H54 (cell line): ENCODE measurements around the gene SUPT3H.

Experiments
- DNase-seq: peaks from one replicate; pipeline ENCODE4 v3.0.0; 2011; ENCODE audit warnings: low spot score, mixed read lengths; ENCODE audit not compliant: insufficient read length
- FAIRE-seq: peaks from 3 replicates; lab custom pipeline; 2011; peaks lifted over from hg19 to GRCh38; lab: Jason Lieb, UNC
- POLR2A ChIP-seq: IDR thresholded peaks from 2 replicates; pipeline ENCODE4 v1.6.1; 2011; ENCODE audit warnings: low read depth, mild to moderate bottlenecking, low read length

Gene SUPT3H

DNA sequence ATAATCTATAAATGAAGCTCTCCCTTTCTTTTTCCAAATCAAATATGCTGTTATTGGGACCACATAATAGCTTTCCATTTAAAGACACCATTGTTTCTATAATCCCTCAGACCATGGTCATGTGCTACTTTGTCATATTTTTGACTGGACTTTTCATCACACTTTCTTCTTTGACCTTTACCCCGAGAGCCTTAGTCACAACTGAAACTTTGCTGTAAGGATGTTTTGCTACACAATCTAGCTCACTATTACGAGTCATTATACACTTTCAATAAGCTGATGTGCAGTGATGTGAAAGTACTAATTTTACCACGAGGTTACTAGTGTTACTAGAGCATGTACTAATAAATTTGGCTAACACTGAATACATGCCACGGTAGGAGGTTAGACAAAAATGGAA is 416.8 kb downstream of the SUPT3H start:
- no peak for DNase-seq
- no peak for TF ChIP-seq POLR2A
- peak; percentile 95 for FAIRE-seq

DNA sequence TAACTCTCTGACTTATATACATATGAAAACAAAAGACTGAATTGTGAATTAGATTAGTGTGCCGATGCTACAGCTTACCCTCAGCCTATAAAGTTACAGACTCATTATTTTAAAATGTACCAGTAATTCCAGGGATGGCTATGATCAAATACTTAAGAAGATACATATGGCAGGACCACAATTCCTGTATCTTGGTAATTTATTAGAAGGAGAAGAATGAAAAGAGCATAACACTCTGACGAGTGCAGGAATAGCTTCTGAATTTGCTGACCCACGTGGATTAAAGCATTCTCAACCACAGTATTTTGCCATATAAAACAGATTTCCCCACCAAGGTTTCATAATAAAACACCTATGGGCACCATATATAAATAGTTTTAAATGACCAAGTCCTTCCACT is 418.1 kb downstream of the SUPT3H start:
- no peak for TF ChIP-seq POLR2A
- no peak for DNase-seq
- no peak for FAIRE-seq

DNA sequence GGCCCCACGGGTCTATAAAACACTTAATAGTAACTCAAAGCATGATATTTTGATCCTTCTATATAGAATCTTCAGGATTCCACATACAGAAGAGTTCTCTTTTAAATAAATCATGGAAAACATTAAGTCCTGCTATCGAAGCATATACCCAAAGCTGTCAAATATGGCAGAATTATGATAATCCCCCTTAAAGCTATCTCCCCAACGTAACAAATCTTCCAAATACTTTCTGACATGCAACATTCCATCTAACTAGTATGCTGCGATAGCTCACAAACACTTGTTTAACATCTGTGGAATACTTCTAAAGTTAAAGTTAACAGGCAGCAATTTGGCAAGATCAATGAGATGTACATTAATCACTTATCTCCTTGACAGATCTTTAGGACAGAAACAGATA is 420.6 kb downstream of the SUPT3H start:
- TF ChIP-seq POLR2A: no peak
- DNase-seq: no peak
- FAIRE-seq: no peak

DNA sequence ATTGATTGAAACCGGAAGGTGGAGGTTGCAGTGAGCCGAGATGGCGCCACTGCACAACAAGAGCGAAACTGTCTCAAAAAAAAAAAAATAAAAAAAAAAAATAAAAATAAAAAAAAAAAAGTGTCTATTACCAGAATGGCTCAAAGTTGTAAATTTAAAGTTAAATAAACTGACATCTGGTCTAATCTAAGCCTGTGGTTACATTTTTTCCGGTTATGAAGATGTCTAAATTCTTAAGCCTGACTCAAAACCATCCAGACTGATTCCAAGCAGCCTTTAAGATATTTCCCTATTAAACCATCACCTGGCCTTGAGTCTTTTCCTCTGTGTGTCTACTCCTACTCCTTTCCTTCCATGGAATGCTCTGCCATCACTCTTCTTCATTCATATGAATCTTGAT is 421.3 kb downstream of the SUPT3H start:
- FAIRE-seq (no peak), DNase-seq (no peak)
- TF ChIP-seq POLR2A: no peak

DNA sequence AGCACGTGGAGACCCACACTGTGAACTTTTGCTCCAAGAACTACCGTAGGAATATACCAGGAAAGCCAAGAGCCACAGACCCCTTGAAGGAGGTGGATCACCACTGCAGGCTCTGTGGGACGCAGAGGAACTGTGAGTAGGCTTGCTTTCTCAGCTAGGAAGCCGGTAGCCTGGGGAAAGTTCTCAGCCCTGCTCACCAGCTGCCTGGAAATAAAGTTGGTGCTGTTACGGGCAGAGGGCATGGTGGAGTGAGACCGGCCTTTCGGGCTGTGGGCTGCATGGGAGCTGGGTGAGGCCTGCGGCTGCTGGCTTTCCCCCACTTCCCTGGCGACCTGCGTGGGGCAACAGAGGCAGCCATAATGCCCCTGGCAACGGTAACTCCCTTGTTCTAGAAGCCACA is 422.6 kb downstream of the SUPT3H start:
- no peak for TF ChIP-seq POLR2A
- no peak for DNase-seq
- FAIRE-seq: no peak

DNA sequence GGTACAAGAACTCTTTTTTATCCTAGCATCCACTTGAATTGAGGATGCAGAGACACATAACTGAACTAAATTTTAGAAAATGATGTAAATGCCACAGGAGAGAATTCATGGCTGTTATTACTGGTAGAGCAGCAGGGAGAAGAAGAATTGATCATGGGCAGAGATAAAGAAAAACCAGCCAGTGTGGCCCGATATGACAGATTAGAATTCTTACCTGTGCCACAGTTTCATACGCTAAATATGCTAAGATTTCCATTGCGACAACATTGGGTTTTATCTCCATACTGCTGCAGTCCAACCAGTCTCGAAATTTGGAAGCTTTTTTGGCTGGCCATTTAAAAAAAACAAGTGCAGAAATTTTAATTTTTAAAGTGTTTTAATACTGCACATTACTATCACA is 423.5 kb downstream of the SUPT3H start:
- TF ChIP-seq POLR2A: no peak
- FAIRE-seq (no peak), DNase-seq (no peak)

DNA sequence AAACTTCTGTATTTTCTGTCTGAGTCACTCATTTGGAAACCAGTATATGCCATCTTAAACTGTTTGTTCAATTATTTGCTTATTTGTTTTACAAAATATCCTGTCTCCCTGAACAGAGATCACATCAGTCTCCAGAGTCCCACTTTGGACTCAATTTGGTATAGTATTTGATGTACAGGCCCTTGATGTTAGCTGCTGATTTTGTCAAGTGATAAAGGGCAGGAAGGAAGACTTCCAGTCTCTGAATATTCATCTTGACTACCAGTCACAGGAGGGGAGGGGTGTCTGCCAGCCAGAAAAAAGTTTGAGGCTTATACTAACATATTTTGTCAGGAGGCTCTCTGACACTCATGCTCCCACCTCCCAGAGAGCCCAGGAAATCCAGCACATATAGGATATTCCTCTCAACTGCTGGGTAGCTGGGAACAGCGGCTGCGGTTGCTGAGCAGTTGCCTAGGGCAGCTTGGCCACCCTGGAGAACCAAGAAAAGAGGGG is 426.4 kb downstream of the SUPT3H start:
- no peak for TF ChIP-seq POLR2A
- FAIRE-seq: no peak
- no peak for DNase-seq

DNA sequence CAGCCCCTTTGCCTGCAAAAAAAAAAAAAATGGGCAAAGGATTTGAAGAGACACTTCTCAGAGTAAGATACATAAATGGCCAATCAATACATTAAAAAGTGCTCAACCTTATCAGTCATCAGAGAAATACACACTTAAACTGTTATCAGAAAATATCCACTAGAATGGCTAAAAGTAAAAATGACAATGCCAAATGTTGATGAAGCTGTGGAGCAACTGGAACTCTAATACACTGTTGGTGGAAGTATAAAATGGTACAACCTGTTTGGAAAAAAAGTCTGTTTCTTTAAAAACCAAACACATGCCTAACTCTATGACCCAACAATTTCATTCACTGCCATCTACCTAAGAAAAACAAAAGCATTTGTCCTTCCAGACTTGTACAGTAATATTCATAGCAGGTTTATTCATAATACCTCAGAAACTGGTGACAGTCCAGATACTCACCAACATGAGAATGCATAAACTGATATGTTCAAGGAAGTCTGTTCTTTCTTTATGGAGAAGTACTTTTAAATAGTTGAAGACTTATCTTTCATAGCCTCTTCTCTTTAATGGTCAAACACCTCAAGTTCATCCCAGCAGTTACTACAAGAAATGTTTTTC is 428.0 kb downstream of the SUPT3H start:
- no peak for DNase-seq
- TF ChIP-seq POLR2A: no peak
- FAIRE-seq: no peak

DNA sequence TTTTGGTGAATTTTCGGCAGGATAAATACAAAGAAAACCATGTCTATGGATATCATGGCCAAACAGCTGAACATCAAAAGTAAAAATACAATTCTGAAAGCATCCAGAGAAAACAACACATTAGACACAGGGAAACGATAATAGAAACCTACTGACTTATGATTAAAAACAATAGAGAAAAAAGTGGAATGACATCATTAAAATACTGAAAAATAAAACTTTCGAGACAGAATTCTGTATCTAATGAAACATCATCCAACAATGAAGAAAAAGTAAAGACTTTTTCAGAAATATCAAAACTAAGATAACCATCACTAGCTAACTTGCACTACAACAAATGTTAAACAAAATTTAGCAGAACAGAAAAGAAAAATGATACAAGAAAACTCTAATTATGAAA is 434.2 kb downstream of the SUPT3H start:
- no peak for FAIRE-seq
- no peak for TF ChIP-seq POLR2A

DNA sequence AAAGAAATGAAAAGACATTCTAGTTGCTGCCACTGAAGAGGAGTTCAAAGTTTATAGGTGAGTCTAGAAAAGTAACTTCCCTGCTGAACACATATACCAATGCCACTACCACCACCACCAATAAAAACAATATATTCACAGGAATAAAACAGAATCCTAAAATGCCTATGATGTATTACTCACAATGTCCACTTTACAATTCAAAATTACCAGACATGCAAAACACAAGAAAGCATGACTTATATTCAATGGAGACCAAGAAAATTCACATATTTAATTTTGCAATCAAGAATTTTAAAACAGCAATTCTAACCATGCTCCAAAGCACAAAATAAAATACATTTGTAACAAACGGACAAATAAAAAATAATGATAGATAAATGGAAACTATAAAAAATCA is 434.9 kb downstream of the SUPT3H start:
- no peak for TF ChIP-seq POLR2A
- DNase-seq (no peak), FAIRE-seq (no peak)

More for the DNA sequence above, 434.2 kb downstream of the SUPT3H start:
- no peak for DNase-seq

DNA sequence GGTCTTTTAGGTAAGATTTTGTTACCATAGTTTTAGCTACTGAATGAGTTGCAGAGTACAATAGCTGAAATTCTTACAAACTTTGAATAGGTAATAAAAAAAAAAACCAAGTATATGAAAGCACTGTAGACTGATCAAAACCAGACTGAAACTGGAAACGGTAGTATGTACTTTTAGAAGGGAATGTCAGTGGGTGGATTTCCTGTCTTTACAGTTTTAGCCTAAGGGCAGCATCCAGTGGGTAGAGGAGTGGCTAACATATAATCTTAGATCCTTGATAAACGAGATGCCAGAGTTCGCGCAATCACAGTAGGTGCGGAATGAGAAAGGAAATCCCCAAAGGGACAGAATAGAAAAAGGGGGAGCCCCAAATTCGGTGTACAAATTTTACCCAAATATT is 435.5 kb downstream of the SUPT3H start:
- FAIRE-seq (no peak), DNase-seq (no peak)
- TF ChIP-seq POLR2A: no peak

DNA sequence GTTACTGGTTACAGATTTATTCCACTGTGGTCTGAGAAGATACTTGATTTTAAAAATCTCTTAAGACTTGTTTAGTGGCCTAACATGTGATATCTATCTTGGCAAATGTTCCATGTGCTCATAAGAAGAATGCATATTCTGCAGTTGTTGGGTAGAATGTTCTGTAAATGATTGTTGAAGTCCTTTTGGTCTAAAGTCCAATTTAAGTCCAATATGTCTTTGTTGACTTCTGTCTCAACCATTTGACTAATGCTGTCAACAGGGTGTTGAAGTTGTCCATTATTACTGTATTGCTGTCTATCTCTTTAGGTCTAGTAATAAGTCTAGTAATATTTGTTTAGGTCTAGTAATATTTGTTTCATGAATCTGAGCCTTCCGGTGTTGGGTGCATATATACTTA is 437.4 kb downstream of the SUPT3H start:
- no peak for FAIRE-seq
- no peak for DNase-seq
- no peak for TF ChIP-seq POLR2A

DNA sequence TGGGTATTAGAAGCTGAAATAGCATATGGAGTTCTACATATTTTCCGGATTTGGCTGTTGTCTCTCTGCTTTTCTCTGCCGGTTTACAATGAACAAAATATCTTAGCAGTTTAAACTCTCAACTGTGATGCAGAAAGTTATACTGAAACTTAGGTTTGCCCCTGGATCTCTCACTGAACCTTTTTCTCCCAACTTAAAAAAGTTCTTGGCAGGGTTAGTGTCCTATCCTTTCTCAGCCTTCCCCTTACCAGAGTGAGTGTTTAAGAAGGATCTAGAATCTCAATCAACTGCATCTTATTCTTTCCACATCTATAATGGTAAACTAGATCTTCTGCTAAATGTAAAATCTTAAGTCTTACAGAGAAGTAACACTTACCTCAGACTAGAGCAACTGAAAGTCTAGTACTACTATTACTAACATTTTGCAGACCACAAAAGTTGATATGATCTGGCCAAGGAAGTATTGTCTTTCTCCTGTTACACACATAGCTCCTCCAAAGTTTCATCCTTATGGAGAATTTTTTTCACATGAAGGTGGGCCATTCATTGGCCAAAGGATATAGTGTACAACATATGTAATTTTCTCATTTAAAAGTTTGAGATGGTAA is 441.9 kb downstream of the SUPT3H start:
- FAIRE-seq: no peak
- no peak for DNase-seq
- TF ChIP-seq POLR2A: no peak

DNA sequence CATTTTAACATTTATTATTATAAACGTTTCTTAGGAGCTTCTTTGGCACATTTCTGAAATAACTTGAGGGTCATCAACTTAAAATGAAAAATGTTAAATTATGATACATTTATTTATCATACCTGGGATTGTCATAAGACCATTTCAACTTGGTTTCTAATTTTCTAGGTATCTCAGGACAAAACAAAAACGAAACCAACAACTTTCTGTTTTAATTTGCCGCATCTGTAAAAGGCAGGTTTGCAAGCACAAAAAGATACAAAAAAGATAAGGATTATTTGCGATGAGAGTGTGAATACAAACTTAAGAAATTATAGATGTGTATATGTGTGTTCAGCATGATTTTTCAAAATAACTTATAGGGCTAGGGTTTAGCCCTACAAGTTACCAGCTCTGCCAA is 444.6 kb downstream of the SUPT3H start:
- DNase-seq (no peak), FAIRE-seq (no peak)
- no peak for TF ChIP-seq POLR2A

DNA sequence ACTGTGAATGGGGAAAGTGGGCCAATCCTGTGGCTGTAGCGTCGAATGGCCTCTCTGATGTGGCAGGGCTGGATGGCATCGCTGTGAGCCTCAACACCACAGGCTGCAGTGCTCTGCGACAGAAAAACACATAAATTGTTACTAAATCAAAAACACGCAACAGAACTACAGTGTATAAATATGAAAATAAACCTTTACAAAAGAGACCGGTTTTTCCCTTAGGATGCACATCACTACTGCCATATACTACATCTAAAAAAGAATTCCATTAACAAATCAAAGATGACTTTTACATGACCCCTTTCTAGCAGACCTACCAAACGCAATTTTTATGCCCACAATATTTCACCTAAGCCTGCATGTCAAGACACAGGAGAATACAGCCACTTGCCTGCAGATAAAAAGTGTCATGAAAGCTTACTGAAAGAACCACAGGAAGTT is 445.1 kb downstream of the SUPT3H start:
- DNase-seq (no peak), FAIRE-seq (no peak)
- no peak for TF ChIP-seq POLR2A
